HEK293 (cell line): ENCODE data around the gene ARFIP2.

ENCODE experiments used
- BCL6B ChIP-seq: fragments of 450-650 bp; formaldehyde crosslinking; IDR thresholded peaks from 2 replicates; pipeline ENCODE4 v1.5.1; 2017; ENCODE audit warnings: missing biosample characterization, missing genetic modification characterization
- CTCF ChIP-seq: fragments of 450-650 bp; formaldehyde crosslinking; IDR thresholded peaks from 2 replicates; pipeline ENCODE4 v1.5.1; 2016; ENCODE audit warnings: missing biosample characterization, missing genetic modification characterization
- REST ChIP-seq: fragments of 450-650 bp; formaldehyde crosslinking; IDR thresholded peaks from 2 replicates; pipeline ENCODE4 v1.5.1; 2016; ENCODE audit warnings: missing biosample characterization, missing genetic modification characterization
- ZNF274 ChIP-seq, 2 experiments: fragments of 200-500 bp in 1 of 2; fragments of 450-650 bp in 1 of 2; sonication (Bioruptor generic) in 1 of 2; formaldehyde crosslinking in 1 of 2; IDR thresholded peaks; 2 replicates each; pipeline versions ENCODE4 v1.5.1 to v1.6.1; 2014 to 2016; ENCODE audit warnings: borderline replicate concordance in 1 of 2, inconsistent platforms in 1 of 2, low read length in 1 of 2, missing biosample characterization in 1 of 2, missing genetic modification characterization in 1 of 2
- ZNF560 ChIP-seq: fragments of 450-650 bp; formaldehyde crosslinking; IDR thresholded peaks from 2 replicates; pipeline ENCODE4 v1.5.1; 2017; ENCODE audit warnings: missing biosample characterization, missing genetic modification characterization, borderline replicate concordance
- ZNF561 ChIP-seq: fragments of 450-650 bp; IDR thresholded peaks from 2 replicates; pipeline ENCODE4 v1.5.1; 2018; ENCODE audit warnings: missing biosample characterization, missing genetic modification characterization, borderline replicate concordance

- TF ChIP-seq ZNF560 (tag by site-specific recombination) (no peak), ZNF274 (IDR thresholded peaks at IDR 0.05; ENCODE audit: low read length) (no peak), ZNF274 (tag by site-specific recombination; IDR thresholded peaks at IDR 0.05; ENCODE audit: borderline replicate concordance) (no peak), ZNF561 (tag by site-specific recombination) (no peak), REST (no peak), CTCF (tag by site-specific recombination) (0 out of 2 replicates have a peak, but pooled peaks have one; percentile 25), BCL6B (no peak)
These were observed 37.7 kb downstream of the ARFIP2 start for GRCh38 chr11:6443269-6444003.
